Epithelial cell of esophagus (primary cell): ENCODE measurements around the gene KRTAP10-8.
"Not testable (repeated sequence)": the region's sequence is repeated elsewhere in the genome, so short reads cannot be mapped to it uniquely, and the experiment has no call there.

ENCODE experiments used
- DNase-seq: peaks from one replicate; pipeline ENCODE4 v3.0.0; 2010; ENCODE audit warnings: low read depth
- H3K4me3 ChIP-seq: 2 replicates; pipeline ENCODE4 v1.5.1; 2011; ENCODE audit warnings: mild to moderate bottlenecking, low read length, control low read depth
- TF ChIP-seq, protein P1 (sequence below): IDR thresholded peaks from 2 replicates; pipeline ENCODE4 v1.5.1; 2011; ENCODE audit warnings: low read depth, mild to moderate bottlenecking, low read length, control low read depth, inconsistent platforms; ENCODE audit not compliant: insufficient read depth; ENCODE audit errors: missing control alignments

KRTAP10-8 gene

DNA sequence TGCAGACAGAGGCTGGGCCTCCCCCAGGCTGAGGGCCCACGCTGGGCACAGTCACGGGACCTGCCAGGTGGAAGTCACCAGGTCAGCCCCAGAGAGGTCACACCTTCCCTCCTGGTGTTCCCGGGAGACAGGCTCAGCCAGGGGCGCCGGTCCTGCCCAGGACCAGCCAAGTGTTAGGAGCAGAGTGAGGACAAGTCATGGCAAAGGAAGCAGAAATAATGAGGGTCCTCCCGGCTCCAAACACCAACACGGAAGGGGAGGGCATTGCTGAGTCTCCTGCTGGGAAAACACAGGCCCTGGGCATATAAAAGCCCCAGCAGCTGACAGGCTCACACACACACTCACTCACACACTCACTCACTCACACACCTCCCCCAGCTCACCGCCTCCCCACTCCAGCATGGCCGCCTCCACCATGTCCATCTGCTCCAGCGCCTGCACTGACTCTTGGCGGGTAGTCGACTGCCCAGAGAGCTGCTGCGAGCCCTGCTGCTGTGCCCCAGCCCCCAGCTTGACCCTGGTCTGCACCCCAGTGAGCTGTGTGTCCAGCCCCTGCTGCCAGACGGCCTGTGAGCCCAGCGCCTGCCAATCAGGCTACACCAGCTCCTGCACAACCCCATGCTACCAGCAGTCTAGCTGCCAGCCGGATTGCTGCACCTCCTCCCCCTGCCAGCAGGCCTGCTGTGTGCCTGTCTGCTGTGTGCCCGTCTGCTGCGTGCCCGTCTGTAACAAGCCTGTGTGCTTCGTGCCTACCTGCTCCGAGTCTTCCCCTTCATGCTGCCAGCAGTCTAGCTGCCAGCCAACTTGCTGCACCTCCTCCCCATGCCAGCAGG, 25.4 kb downstream of the KRTAP10-8 start, which contains the start of gene KRTAP10-10:
TSS of gene KRTAP10-10 (plus strand) at position 339 of the 833 bp plus-strand sequence. CDS start at position 401, 62 bp downstream.
- DNase-seq, result no peak
- TF ChIP-seq, protein P1, sequence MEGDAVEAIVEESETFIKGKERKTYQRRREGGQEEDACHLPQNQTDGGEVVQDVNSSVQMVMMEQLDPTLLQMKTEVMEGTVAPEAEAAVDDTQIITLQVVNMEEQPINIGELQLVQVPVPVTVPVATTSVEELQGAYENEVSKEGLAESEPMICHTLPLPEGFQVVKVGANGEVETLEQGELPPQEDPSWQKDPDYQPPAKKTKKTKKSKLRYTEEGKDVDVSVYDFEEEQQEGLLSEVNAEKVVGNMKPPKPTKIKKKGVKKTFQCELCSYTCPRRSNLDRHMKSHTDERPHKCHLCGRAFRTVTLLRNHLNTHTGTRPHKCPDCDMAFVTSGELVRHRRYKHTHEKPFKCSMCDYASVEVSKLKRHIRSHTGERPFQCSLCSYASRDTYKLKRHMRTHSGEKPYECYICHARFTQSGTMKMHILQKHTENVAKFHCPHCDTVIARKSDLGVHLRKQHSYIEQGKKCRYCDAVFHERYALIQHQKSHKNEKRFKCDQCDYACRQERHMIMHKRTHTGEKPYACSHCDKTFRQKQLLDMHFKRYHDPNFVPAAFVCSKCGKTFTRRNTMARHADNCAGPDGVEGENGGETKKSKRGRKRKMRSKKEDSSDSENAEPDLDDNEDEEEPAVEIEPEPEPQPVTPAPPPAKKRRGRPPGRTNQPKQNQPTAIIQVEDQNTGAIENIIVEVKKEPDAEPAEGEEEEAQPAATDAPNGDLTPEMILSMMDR, result no peak
- no peak within 1 kb of the TSS for H3K4me3 ChIP-seq

DNA sequence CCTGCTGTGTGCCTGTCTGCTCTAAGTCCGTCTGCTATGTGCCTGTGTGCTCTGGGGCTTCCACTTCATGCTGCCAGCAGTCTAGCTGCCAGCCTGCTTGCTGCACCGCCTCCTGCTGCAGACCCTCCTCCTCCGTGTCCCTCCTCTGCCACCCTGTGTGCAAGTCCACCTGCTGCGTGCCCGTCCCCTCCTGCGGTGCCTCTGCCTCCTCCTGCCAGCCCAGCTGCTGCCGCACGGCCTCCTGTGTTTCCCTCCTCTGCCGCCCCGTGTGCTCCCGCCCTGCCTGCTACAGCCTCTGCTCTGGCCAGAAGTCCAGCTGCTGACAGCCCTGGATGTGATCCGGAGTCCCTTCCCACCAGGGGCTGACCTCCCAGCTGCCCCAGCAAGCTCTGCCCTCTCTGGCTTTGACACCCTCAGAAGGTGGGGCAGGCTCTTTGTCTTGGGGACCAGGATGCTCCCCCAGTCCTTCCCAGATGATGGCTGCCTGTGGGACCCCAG, 26.0 kb downstream of the KRTAP10-8 start:
- H3K4me3 ChIP-seq, DNase-seq: not testable (repeated sequence)

DNA sequence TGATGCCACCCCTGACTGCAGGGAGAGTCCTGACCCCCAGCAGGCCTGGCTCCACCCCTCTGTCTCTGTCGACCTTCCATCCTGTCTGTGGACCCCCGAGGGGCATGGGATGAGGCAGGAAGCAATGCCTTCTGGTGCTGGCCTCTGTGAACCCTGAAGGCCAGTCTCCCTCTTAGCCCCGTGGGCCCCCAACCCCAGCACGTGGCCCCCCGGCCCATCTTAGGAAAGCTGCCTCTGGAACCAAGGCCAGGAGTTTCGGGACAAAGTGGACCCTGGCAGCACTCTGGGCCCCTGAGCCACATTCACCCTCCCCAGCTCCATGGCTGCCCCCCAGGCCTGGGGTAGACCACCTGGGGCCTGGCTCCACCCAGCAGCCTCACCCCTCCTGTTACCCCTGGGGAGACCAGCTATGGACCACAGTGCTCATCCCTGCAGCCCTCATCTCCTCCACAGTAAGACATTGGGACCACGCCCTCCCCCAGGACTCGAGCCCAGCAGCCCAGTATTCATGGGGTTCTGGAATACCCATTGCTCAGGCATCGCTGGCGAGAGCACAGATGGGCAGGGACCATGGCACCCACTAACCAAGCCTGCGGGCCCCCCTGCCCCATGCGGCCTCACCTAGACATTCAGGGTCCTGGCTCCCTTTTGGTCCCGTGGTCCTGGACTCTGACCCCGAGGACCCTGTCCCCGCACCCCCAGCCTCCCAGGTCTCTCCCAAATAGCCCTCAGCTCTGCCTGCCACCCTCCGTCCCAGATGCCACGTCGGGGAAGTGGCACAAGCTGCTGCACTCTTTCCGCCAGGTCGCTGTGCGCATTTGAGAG, 26.8 kb downstream of the KRTAP10-8 start:
- not testable (repeated sequence) for DNase-seq, H3K4me3 ChIP-seq

DNA sequence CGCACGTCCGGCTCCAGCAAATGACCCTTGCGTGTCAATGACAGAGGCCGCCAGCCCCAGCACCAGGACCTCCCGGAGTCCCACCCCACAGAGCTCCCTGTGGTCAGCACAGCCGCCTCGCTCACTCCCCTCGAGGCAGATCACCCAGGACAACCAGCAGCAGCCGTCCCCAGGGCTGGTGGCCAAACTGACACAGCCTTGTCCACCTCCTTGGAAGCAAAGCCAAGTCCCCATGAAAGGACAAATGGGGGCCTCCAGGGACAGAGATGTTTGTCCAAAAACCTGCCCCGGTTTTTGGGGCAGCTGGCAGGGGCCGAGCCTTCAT, 27.4 kb downstream of the KRTAP10-8 start:
- no peak overlapping the region for H3K4me3 ChIP-seq
- TF ChIP-seq, protein P1, result no peak
- DNase-seq, result no peak

DNA sequence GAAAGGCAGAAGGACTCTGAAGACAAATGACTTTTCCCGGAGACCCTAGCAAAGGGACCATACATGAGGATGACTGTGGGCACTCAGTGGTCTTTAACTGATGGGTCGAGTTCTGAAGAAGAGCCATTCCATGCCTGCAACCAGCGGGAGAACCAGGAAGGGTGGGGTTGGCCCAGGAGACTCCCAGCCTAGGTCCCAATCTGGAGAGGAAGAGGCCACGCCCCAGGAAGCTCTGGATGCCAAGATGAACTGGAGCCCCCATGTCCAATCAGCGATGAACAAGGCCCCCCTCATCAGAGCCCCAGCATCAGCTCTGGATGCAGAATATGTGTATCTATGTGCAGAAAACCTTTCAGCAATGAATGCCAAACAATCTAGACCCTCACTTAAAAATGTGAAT, 28.9 kb downstream of the KRTAP10-8 start:
- no peak for DNase-seq
- TF ChIP-seq, protein P1, result no peak
- H3K4me3 ChIP-seq, result no peak overlapping the region

DNA sequence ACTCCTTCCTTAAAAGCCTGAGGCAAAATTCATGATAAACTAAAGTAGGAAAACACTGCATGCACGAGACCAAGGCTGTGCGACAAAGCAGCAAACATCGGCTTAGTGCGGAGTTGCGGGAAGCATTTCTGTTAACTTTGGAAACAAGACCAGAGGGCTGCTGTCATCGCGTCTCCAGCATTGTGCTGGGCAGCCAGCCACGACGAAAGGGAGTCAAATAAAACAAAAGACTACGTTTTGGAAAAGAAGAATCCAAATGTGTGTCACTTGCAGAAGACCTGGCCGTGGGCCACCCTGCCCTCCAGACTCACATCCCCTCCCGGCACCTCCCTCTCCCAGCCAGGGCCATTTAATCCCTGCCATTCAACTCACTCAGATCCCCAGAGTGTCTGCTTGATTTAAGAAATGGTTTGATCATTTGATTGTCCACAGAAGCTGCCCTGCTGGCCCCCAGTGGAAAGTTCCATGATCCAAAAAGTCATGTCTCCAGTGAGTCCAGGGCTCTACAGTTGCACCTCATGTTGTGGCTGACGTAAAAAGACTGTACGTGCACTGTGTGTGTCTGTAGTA, 31.9 kb downstream of the KRTAP10-8 start:
- DNase-seq, result no peak
- H3K4me3 ChIP-seq, result no peak overlapping the region
- TF ChIP-seq, protein P1, result no peak

DNA sequence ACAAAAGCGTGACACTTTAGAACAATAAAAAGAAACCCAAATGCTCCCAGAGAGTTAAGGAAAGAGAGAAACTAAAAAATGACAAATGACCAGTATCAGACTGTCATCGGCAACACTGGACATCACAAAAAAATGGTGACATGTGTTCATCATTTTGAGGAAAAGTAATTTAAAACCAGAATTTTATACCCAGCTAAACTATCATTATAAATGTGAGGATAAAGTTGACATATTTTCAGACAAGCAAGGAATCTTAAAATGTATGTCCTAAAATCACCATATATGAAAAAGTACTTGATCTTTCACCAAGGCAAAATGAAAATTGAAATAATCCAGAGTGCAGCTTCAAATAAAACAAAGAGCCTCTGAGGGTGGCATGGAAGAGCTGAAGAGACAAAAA, 33.0 kb downstream of the KRTAP10-8 start:
- DNase-seq, result no peak
- no peak overlapping the region for H3K4me3 ChIP-seq
- TF ChIP-seq, protein P1, result no peak

DNA sequence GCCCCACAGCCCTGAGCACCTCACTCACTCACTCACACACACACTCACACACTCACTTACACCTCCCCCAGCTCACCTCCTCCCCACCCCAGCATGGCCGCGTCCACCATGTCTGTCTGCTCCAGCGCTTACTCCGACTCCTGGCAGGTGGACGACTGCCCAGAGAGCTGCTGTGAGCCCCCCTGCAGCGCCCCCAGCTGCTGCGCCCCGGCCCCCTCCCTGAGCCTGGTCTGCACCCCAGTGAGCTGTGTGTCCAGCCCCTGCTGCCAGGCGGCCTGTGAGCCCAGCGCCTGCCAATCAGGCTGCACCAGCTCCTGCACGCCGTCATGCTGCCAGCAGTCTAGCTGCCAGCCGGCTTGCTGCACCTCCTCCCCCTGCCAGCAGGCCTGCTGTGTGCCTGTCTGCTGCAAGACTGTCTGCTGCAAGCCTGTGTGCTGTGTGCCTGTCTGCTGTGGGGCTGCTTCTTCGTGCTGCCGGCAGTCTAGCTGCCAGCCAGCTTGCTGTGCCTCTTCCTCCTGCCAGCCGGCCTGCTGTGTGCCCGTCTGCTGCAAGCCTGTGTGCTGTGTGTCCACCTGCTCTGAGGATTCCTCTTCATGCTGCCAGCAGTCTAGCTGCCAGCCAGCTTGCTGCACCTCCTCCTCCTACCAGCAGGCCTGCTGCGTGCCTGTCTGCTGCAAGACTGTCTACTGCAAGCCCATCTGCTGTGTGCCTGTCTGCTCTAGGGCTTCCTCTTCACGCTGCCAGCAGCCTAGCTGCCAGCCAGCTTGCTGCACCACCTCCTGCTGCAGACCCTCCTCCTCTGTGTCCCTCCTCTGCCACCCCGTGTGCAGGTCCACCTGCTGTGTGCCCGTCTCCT, 34.7 kb downstream of the KRTAP10-8 start, which contains the start of gene KRTAP10-11:
TSS of gene KRTAP10-11 (plus strand) at position 49 of the 856 bp plus-strand sequence. CDS start at position 94, 45 bp downstream.
- not testable (repeated sequence) for H3K4me3 ChIP-seq, DNase-seq
